Placental pericyte (primary cell): Measurements from ENCODE around the gene PCDHGB5. TPM values are rescaled to one million over a fixed set of nuclear protein-coding genes. Genes with fewer than 3 reads are reported as not detected.

Experiments used
- total RNA-seq: library from RNA; depleted of rRNA; stranded (reverse); fragments of >200 nt; gene quantifications from 2 replicates; pipeline ENCODE4 v1.2.3, GENCODE V29; 2012

Gene PCDHGB5
- total RNA-seq = 27.3 and 27.4 TPM in 2 replicates

GRCh38 chr5:141397756-141398551 is at the start of gene PCDHGB5:
Gene PCDHGB5, plus strand, starts transcription at chr5:141397947. Its CDS starts 181 bp downstream, at chr5:141398128.

GRCh38 chr5:141349917-141350619 is 47.7 kb upstream of the PCDHGB5 start, which contains the start of gene PCDHGB1:
Gene PCDHGB1, plus strand, starts transcription at chr5:141350099. Its CDS starts 162 bp downstream, at chr5:141350261.

GRCh38 chr5:141354900-141355469 is 42.8 kb upstream of the PCDHGB5 start, which contains the start of gene PCDHGA4:
Gene PCDHGA4, plus strand, starts transcription at chr5:141355021. Its CDS starts 87 bp downstream, at chr5:141355108.

GRCh38 chr5:141359790-141360426 is 37.8 kb upstream of the PCDHGB5 start, which contains the start of gene PCDHGB2:
Gene PCDHGB2, plus strand, starts transcription at chr5:141359994. Its CDS starts 142 bp downstream, at chr5:141360136.

GRCh38 chr5:141363952-141364660 is 33.6 kb upstream of the PCDHGB5 start, which contains the start of gene PCDHGA5:
Gene PCDHGA5, plus strand, starts transcription at chr5:141364162. Its CDS starts 169 bp downstream, at chr5:141364331.

GRCh38 chr5:141369994-141370848 is 27.5 kb upstream of the PCDHGB5 start, which contains the start of gene PCDHGB3:
Gene PCDHGB3, plus strand, starts transcription at chr5:141370242. Its CDS starts 153 bp downstream, at chr5:141370395.

GRCh38 chr5:141373673-141374317 is 24.0 kb upstream of the PCDHGB5 start, which contains the start of gene PCDHGA6:
Gene PCDHGA6, plus strand, starts transcription at chr5:141373891. Its CDS starts 193 bp downstream, at chr5:141374084.

GRCh38 chr5:141382469-141383294 is 15.1 kb upstream of the PCDHGB5 start, which contains the start of gene PCDHGA7:
Gene PCDHGA7, plus strand, starts transcription at chr5:141382742. Its CDS starts 158 bp downstream, at chr5:141382900.

GRCh38 chr5:141387557-141388311 is 10.0 kb upstream of the PCDHGB5 start, which contains the start of gene PCDHGB4:
Gene PCDHGB4, plus strand, starts transcription at chr5:141387698. Its CDS starts 187 bp downstream, at chr5:141387885.

GRCh38 chr5:141392429-141393198 is 5.1 kb upstream of the PCDHGB5 start, which contains the start of gene PCDHGA8:
Gene PCDHGA8, plus strand, starts transcription at chr5:141392633. Its CDS starts 181 bp downstream, at chr5:141392814.

GRCh38 chr5:141402553-141403243 is 5.0 kb downstream of the PCDHGB5 start, which contains the start of gene PCDHGA9:
Gene PCDHGA9, plus strand, starts transcription at chr5:141402778. Its CDS starts 175 bp downstream, at chr5:141402953.

GRCh38 chr5:141407790-141408505 is 10.2 kb downstream of the PCDHGB5 start, which contains the start of gene PCDHGB6:
Gene PCDHGB6, plus strand, starts transcription at chr5:141408021. Its CDS starts 182 bp downstream, at chr5:141408203.

GRCh38 chr5:141412854-141413539 is 15.2 kb downstream of the PCDHGB5 start, which contains the start of gene PCDHGA10:
Gene PCDHGA10, plus strand, starts transcription at chr5:141412987. Its CDS starts 189 bp downstream, at chr5:141413176.

GRCh38 chr5:141417494-141418172 is 19.9 kb downstream of the PCDHGB5 start, which contains the start of gene PCDHGB7:
Gene PCDHGB7, plus strand, starts transcription at chr5:141417677. Its CDS starts 183 bp downstream, at chr5:141417860.

